OCI-LY1 (cell line): ENCODE results near the gene CHRNB2.

ENCODE experiments used
- H2AFZ ChIP-seq: fragments of 200-600 bp; sonication (generic), shearing (Covaris generic); 2 replicates; pipeline ENCODE4 v1.6.0; 2014; ENCODE audit warnings: antibody characterized with exemption, mild to moderate bottlenecking, low read length
- H3F3A ChIP-seq: fragments of 200-600 bp; sonication (generic), shearing (Covaris generic); 2 replicates; pipeline ENCODE4 v1.6.0; 2014; ENCODE audit warnings: mild to moderate bottlenecking, antibody characterized with exemption, low read length, moderate library complexity; ENCODE audit not compliant: insufficient read depth
- H3K27ac ChIP-seq: fragments of 200-600 bp; sonication (generic); 2 replicates; pipeline ENCODE4 v1.5.1; 2014; ENCODE audit warnings: low read length, mixed run types, mild to moderate bottlenecking, low read depth; ENCODE audit not compliant: poor library complexity, severe bottlenecking
- H3K27me3 ChIP-seq: fragments of 200-600 bp; sonication (generic); 2 replicates; pipeline ENCODE4 v1.6.0; 2014; ENCODE audit warnings: antibody characterized with exemption, mild to moderate bottlenecking, low read length, moderate library complexity; ENCODE audit not compliant: insufficient read depth
- H3K36me3 ChIP-seq: fragments of 200-600 bp; sonication (generic); 2 replicates; pipeline ENCODE4 v1.6.1; 2014; ENCODE audit warnings: mild to moderate bottlenecking, antibody characterized with exemption, low read length, moderate library complexity, mixed read lengths; ENCODE audit not compliant: insufficient read depth
- H3K4me1 ChIP-seq: fragments of 200-600 bp; sonication (generic); 2 replicates; pipeline ENCODE4 v1.5.1; 2014; ENCODE audit warnings: mild to moderate bottlenecking, low read length, moderate library complexity; ENCODE audit not compliant: insufficient read depth, severe bottlenecking
- H3K4me2 ChIP-seq: fragments of 200-600 bp; sonication (generic), shearing (Covaris generic); 2 replicates; pipeline ENCODE4 v1.6.1; 2014; ENCODE audit warnings: low read length
- H3K4me3 ChIP-seq: fragments of 200-600 bp; sonication (generic); 2 replicates; pipeline ENCODE4 v1.5.1; 2014; ENCODE audit warnings: low read length, low read depth, mild to moderate bottlenecking, mixed read lengths; ENCODE audit not compliant: poor library complexity, severe bottlenecking
- H3K79me2 ChIP-seq: fragments of 200-600 bp; shearing (Covaris generic); 2 replicates; pipeline ENCODE4 v1.6.1; 2016; ENCODE audit warnings: mixed run types, low read length, mixed read lengths; ENCODE audit not compliant: insufficient read depth
- H3K9ac ChIP-seq: fragments of 200-600 bp; sonication (generic), shearing (Covaris generic); 2 replicates; pipeline ENCODE4 v1.6.1; 2014; ENCODE audit warnings: mild to moderate bottlenecking, low read length, mixed read lengths
- H3K9me2 ChIP-seq: fragments of 200-600 bp; sonication (generic), shearing (Covaris generic); 2 replicates; pipeline ENCODE4 v1.6.1; 2014; ENCODE audit warnings: low read depth, mild to moderate bottlenecking, low read length, mixed read lengths
- H3K9me3 ChIP-seq: fragments of 200-600 bp; shearing (Covaris generic); 2 replicates; pipeline ENCODE4 v1.6.1; 2014; ENCODE audit warnings: low read length, mixed read lengths
- H4K20me1 ChIP-seq: fragments of 200-600 bp; sonication (generic), shearing (Covaris generic); 2 replicates; pipeline ENCODE4 v1.6.0; 2016; ENCODE audit warnings: mild to moderate bottlenecking, low read length; ENCODE audit not compliant: insufficient read depth
- CTCF ChIP-seq: fragments of 200-600 bp; sonication (generic), shearing (Covaris generic); IDR thresholded peaks from 2 replicates; pipeline ENCODE4 v1.5.1; 2017; ENCODE audit warnings: mild to moderate bottlenecking, antibody characterized with exemption, low read length, moderate library complexity, mixed read lengths
- EZH2 ChIP-seq: fragments of 200-600 bp; sonication (generic), shearing (Covaris generic); IDR thresholded peaks from 2 replicates; pipeline ENCODE4 v1.8.0; 2017; ENCODE audit warnings: borderline replicate concordance, mixed run types, mild to moderate bottlenecking, antibody characterized with exemption, low read length, moderate library complexity, mixed read lengths

The CHRNB2 gene

GRCh38 chr1:154591206-154591605 lies 23.6 kb downstream of the CHRNB2 start:
- Histone ChIP-seq H2AFZ (no peak overlapping the region), H3K27me3 (no peaks in the 10 kb centered on the region), H3K27ac (no peak overlapping the region), H3K36me3 (peaks cover 98% of the 10 kb centered on the region), H4K20me1 (no peaks in the 10 kb centered on the region), H3F3A (no peaks in the 10 kb centered on the region), H3K79me2 (no peaks in the 10 kb centered on the region), H3K9me2 (no peaks in the 10 kb centered on the region), H3K4me2 (no peak overlapping the region), H3K9me3 (no peaks in the 10 kb centered on the region), H3K4me3 (no peak overlapping the region), H3K4me1 (no peaks in the 10 kb centered on the region), H3K9ac (no peak overlapping the region)
- TF ChIP-seq EZH2: no peak
- no peak for TF ChIP-seq CTCF

- Histone ChIP-seq H3K4me3 (no peak overlapping the region), H3F3A (no peaks in the 10 kb centered on the region), H4K20me1 (no peaks in the 10 kb centered on the region), H3K27ac (no peak overlapping the region), H3K36me3 (peaks cover 98% of the 10 kb centered on the region), H3K9me3 (no peaks in the 10 kb centered on the region), H3K4me1 (no peaks in the 10 kb centered on the region), H3K4me2 (no peak overlapping the region), H3K9ac (no peak overlapping the region), H3K27me3 (no peaks in the 10 kb centered on the region), H3K9me2 (no peaks in the 10 kb centered on the region), H3K79me2 (no peaks in the 10 kb centered on the region), H2AFZ (no peak overlapping the region)
- TF ChIP-seq EZH2: no peak
- TF ChIP-seq CTCF: no peak
Observed at GRCh38 chr1:154593390-154593789, 25.8 kb downstream of the CHRNB2 start.

- Histone ChIP-seq H2AFZ (no peak overlapping the region), H3K9ac (no peak overlapping the region), H3K4me1 (no peaks in the 10 kb centered on the region), H3K4me2 (no peak overlapping the region), H3K27me3 (no peaks in the 10 kb centered on the region), H4K20me1 (no peaks in the 10 kb centered on the region), H3F3A (no peaks in the 10 kb centered on the region), H3K9me2 (no peaks in the 10 kb centered on the region), H3K4me3 (no peak overlapping the region), H3K27ac (no peak overlapping the region), H3K79me2 (no peaks in the 10 kb centered on the region), H3K9me3 (no peaks in the 10 kb centered on the region), H3K36me3 (peaks cover 98% of the 10 kb centered on the region)
- TF ChIP-seq EZH2 (no peak), CTCF (no peak)
Observed at GRCh38 chr1:154594811-154595210, 27.2 kb downstream of the CHRNB2 start.
